PC-9 (cell line): ENCODE results near the gene MYO7B.

Experiments used
- CTCF ChIP-seq: fragments of 200-600 bp; sonication (generic); conservative IDR thresholded peaks from 2 replicates; pipeline ENCODE4 v1.6.1; 2017; ENCODE audit warnings: mixed run types, antibody characterized with exemption, mild to moderate bottlenecking, moderate library complexity
- EZH2 ChIP-seq: fragments of 200-600 bp; sonication (generic); IDR thresholded peaks from 2 replicates; pipeline ENCODE4 v1.8.0; 2017; ENCODE audit warnings: antibody characterized with exemption, low read depth

- TF ChIP-seq CTCF (no peak), EZH2 (no peak)
Observed at GRCh38 chr2:127546797-127547196, 11.3 kb downstream of the MYO7B start.
